GM12878 (cell line): ENCODE results near the gene PDE6C.

ENCODE experiments used
- CBX5 ChIP-seq: sonication (generic); IDR thresholded peaks from 2 replicates; pipeline ENCODE4 v1.6.1; 2016; ENCODE audit warnings: low read depth, moderate library complexity, mild to moderate bottlenecking, inconsistent platforms
- CEBPZ ChIP-seq: fragments of 150-350 bp; IDR thresholded peaks from 2 replicates; pipeline ENCODE4 v1.6.1; 2016; ENCODE audit warnings: low read depth, low read length
- CTCF ChIP-seq, 3 experiments: IDR thresholded peaks in 2 of 3; conservative IDR thresholded peaks in 1 of 3; 2 replicates each; pipeline ENCODE4 v1.5.1; 2011; ENCODE audit warnings: low read depth in 3 of 3, low read length in 3 of 3, mild to moderate bottlenecking in 3 of 3, control low read depth in 2 of 3, moderate library complexity in 2 of 3, inconsistent platforms in 1 of 3, mixed read lengths in 1 of 3; ENCODE audit not compliant: control insufficient read depth in 2 of 3, insufficient read depth in 1 of 3; ENCODE audit errors: extremely low read depth in 1 of 3
- EED ChIP-seq: sonication (generic); IDR thresholded peaks from 2 replicates; pipeline ENCODE4 v1.6.1; 2016; ENCODE audit warnings: antibody characterized with exemption, low read depth
- ESRRA ChIP-seq: IDR thresholded peaks from 2 replicates; pipeline ENCODE4 v1.6.1; 2012; ENCODE audit warnings: mild to moderate bottlenecking, low read length, improper control_type of control experiment
- EZH2 ChIP-seq: IDR thresholded peaks from 2 replicates; pipeline ENCODE4 v1.6.1; 2012; ENCODE audit warnings: low read depth, mild to moderate bottlenecking, control low read depth, inconsistent platforms, low read length, borderline replicate concordance; ENCODE audit not compliant: control insufficient read depth
- HDAC2 ChIP-seq: fragments of 200-600 bp; sonication (generic); IDR thresholded peaks from 2 replicates; pipeline ENCODE4 v1.6.1; 2017
- JUNB ChIP-seq: IDR thresholded peaks from 2 replicates; pipeline ENCODE4 v1.6.1; 2016; ENCODE audit warnings: antibody characterized with exemption, mild to moderate bottlenecking
- PBX3 ChIP-seq: IDR thresholded peaks from 2 replicates; pipeline ENCODE4 v1.6.1; 2011; ENCODE audit warnings: mild to moderate bottlenecking, low read depth, low read length, moderate library complexity; ENCODE audit not compliant: insufficient replicate concordance
- RAD21 ChIP-seq: IDR thresholded peaks from 2 replicates; pipeline ENCODE4 v1.6.1; 2011; ENCODE audit warnings: mild to moderate bottlenecking, low read depth, low read length, moderate library complexity; ENCODE audit not compliant: insufficient read depth
- SMC3 ChIP-seq: IDR thresholded peaks from 2 replicates; pipeline ENCODE4 v1.6.1; 2011; ENCODE audit warnings: low read length, improper control_type of control experiment, borderline replicate concordance
- SRF ChIP-seq, 2 experiments: IDR thresholded peaks; 2 replicates each; pipeline ENCODE4 v1.6.1; 2011; ENCODE audit warnings: low read depth in 2 of 2, low read length in 2 of 2, mild to moderate bottlenecking in 1 of 2, moderate library complexity in 1 of 2
- TARDBP ChIP-seq: IDR thresholded peaks from 2 replicates; pipeline ENCODE4 v1.6.1; 2016; ENCODE audit warnings: borderline replicate concordance

- no peak for TF ChIP-seq EED
- no peak for TF ChIP-seq CEBPZ
- no peak for TF ChIP-seq ESRRA
- TF ChIP-seq CTCF (IDR thresholded peaks at IDR 0.05 in 2 of 3, conservative IDR thresholded peaks at IDR 0.05 in 1 of 3; ENCODE audit: control insufficient read depth in 2 of 3, extremely low read depth in 1 of 3, insufficient read depth in 1 of 3, low read depth in 3 of 3, low read length in 3 of 3), result no peak
- TF ChIP-seq HDAC2, result no peak
- TF ChIP-seq CBX5, result no peak
- TF ChIP-seq RAD21, result no peak
- TF ChIP-seq SRF (IDR thresholded peaks at IDR 0.05; ENCODE audit: low read depth in 2 of 2, low read length in 2 of 2), result no peak
- TF ChIP-seq PBX3, result no peak
- no peak for TF ChIP-seq JUNB
- no peak for TF ChIP-seq SMC3
- no peak for TF ChIP-seq TARDBP
- TF ChIP-seq EZH2, result no peak
Measured at GRCh38 chr10:93579985-93580711, 32.2 kb upstream of the PDE6C start.
